HG02870 (cell line): ENCODE results near the gene CARF.
A peak's percentile ranks its signal among the peaks of the same experiment; 100 is the strongest.
"Not testable (repeated sequence)": the region's sequence is repeated elsewhere in the genome, so short reads cannot be mapped to it uniquely, and the experiment has no call there.

ENCODE experiments used
- ATAC-seq: cut with Tn5 transposase; IDR thresholded peaks from one replicate; pipeline ENCODE4 v1.9.1; 2021; ENCODE audit warnings: mild to moderate bottlenecking, moderate library complexity; ENCODE audit not compliant: unreplicated experiment

The CARF gene

DNA sequence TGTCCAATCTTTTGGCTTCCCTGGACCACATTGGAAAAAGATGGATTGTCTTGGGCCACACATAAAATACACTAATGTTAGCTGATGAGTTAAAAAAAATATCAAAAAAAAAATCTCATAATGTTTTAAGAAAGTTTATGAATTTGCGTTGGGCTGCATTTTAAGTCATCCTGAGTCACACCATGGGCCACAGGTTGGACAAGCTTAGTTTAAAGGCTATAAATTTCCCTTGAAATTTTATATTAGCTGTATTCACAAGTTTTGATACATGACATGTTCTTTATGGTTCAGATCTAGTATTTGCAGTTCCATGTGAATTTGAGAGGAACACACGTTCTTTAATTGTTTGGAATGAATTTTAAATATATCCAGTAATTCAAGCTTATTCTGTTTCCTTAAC lies 21.9 kb downstream of the CARF start:
- no peak for ATAC-seq

DNA sequence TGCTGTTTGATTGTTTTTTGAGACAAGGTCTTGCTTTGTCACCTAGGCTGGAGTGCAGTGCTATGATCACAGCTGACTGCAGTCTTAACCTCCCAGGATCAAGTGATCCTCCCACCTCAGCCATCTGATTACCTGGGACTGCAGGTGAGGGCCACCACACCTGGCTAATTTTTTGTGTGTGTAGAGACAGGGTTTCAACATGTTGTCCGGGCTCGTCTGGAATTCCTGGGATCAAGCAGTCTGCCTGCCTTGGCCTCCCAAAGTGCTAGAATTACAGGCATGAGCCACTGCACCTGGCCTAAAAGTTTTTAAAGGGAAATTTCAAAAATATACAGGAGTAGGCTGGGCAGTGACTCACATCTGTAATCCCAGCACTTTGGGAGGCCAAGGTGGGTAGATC lies 22.4 kb downstream of the CARF start:
- no peak for ATAC-seq

DNA sequence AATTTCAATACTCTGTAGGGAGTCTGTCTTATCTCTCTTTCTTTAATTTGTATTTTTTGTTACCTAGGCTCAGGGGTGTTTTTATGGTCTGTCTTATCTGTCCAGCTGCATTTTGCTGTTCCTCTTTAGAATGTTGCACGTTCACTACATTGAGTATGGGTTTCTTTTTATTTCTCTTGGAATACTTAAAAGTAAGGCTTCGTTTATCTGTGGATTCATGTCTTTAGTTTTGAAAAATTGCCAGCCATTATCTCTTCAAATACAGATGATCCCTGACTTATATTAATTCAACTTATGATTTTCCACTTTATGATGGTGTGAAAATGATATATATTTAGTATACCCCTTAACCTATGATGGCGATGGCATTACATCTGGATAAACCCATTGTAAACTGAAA lies 26.9 kb downstream of the CARF start:
- no peak for ATAC-seq

DNA sequence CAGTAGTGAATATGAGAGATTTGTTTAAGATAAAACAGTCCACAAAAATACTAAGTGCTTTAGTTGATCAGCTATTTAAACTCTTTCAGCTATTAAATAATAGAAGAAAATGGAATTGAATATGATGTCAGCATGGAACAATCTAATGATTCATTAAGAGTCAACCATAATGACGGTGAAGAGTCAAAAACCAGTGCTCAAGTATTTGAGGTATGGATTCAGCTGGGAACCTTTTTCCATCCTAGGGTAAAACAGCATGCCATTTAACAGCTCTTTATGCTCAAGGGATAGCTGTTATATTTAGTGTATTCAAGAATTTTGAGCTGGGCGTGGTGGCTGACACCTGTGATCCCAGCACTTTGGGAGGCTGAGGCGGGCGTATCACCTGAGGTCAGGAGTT lies 29.7 kb downstream of the CARF start:
- ATAC-seq = no peak

DNA sequence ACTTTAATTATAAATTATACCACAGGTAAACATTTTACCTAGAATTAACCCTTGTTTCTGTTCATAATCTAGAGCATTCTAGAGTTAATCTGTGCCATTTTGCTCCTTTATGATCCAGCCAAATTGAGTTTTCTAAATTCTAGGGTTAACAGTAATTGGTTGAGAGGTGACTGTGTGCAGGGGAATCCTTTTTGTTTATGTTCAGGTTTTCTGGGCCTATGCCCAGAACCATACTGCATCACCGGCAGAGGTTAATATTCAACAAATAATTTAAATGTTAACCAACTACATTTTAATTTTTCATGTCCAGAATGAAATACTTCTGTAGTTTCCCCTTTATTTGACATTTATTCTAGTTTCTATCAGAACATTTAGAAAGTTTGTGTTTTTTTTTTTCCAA lies 32.3 kb downstream of the CARF start:
- no peak for ATAC-seq

DNA sequence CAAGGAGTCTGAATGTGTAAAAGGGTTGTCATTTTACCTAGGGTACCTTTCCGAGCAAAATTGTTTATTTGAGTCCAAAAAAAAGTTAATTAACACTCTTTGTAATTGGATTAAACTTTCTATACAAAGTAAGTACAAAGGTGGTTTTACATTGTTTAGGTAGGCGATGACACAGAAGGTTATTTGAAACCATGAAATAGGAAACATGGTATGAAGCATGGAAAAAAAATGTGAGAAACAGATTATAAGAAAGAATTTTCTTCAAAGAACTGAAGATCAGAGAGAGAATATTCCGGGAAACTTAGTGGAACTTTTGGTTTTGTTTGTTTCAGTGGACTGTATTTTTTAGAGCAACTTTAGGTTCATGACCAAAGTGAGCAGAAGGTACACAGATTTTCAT lies 32.7 kb downstream of the CARF start:
- ATAC-seq = no peak

DNA sequence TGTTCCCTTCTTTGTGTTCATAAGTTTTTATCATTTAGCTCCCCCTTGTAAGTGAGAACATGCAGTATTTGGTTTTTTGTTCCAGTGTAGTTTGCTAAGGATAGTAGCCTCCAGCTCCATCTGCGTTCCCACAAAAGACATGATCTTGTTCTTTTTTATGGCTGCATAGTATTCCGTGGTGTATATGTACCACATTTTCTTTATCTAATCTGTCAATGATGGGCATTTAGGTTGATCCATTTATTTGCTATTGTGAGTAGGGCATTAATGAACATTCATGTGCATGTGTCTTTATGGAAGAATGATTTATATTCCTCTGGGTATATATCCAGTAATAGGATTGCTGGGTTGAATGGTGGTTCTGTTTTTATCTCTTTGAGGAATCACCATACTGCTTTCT lies 33.4 kb downstream of the CARF start:
- ATAC-seq = no peak

DNA sequence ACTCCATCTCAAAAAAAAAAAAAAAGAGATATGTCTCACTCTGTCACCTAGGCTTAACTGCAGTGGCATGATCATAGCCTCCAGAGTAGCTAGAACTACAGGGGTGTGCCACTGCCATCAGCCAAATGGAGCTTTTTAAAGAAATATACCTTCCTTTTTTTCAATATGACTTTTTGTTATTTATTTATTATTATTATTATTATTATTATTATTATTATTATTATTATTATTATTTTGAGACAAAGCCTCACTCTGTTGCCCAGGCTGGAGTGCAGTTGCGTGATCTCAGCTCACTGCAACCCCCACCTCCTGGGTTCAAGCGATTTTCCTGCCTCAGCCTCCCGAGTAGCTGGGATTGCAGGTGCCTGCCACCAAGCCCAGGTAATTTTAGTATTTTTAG lies 37.3 kb downstream of the CARF start:
- not testable (repeated sequence) for ATAC-seq

DNA sequence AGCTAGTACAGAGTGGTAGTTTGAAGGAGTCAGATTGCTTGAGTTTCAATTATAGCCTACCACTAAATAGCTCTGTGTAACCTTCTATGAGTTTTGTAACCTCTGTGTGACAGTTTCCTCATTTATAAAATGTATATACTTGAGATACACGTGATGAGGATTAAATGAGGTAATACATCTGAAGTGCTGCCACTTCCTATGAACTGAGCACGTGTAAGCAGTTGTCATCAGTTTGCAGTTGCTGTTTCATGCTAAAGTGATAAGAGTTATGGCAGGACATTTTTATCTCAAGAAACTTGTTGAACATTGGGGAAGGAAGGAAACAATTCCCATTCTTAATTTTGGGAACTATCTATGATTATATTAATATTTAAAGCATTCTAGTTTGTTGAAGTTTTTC lies 38.5 kb downstream of the CARF start:
- ATAC-seq = no peak

DNA sequence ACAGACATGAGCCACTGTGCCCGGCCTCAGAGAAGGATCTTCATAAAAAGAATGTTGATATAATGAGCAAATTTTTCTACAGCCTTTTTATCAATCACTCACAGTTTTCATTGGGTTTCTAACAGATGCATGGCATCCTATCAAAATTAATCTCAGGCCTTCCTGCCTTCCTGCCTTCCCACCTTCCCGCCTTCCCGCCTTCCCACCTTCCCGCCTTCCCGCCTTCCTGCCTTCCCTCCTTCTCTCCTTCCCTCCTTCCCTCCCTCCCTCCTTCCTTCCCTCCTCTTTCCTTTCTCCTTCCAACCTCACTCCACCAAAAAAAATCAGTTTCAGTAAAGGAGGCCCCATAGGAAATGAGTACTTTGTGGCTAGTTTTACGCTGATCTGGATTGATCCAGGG lies 48.4 kb downstream of the CARF start:
- ATAC-seq = no peak

DNA sequence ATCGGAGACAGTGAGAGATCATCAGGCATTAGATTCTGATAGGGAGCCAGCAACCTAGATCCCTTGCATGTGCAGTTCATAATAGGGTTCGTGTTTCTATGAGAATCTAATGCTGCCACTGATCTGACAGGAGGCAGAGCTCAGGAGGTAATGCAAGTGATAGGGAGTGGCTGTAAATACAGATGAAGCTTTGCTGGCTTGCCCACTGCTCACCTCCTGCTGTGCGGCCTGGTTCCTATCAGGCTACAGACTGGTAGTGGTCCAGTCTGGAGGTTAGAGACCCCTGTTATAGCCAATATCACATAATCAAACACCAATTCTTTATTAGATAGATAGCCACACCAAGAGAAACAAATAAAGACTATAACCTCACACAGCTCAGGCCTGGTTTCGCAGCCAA lies 51.6 kb downstream of the CARF start:
- no peak for ATAC-seq

DNA sequence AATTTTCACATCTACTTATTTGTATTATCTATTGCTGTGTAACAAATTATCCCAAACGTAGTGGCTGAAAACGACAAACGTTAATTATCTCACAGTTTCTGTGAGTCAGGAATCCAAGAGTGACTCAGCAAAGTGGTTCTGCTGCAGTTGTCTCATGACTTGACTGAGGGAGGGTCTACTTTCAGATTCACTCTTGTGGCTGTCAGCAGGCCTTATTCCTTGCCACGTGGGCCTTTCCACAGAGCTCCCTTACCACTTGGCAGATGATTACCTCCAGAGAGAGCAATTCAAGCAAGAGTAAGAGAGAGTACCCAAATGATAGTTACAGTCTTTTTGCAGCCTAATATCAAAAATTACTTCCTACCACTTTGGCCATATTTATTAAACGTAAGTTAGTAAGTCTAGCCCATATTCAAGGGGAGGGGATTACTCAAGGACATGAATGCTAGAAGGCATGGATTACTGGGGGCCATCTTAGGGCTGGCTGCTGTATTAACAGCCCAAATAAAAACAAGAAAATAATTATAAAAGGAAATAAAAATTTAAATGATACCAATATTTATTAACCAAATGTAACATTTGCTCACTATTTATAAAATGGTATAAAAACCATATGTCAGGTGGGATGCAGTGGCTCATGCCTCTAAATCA lies 53.9 kb downstream of the CARF start:
- no peak for ATAC-seq

DNA sequence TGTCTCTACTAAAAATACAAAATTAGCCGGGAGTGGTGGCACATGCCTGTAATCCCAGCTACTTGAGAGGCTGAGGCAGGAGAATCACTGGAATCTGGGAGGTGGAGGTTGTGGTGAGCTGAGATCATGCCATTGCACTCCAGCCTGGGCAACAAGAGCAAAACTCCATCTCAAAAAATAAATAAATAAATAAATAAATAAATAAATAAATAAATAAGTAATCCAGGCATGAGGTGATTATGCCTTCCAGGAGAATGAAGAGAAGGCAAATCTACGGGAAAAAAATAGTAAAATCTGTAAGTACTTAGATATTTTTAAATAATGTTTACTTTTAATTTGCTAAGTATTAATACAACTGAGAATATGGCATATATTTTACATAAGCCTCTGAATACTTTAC lies 57.3 kb downstream of the CARF start:
- ATAC-seq = not testable (repeated sequence)

DNA sequence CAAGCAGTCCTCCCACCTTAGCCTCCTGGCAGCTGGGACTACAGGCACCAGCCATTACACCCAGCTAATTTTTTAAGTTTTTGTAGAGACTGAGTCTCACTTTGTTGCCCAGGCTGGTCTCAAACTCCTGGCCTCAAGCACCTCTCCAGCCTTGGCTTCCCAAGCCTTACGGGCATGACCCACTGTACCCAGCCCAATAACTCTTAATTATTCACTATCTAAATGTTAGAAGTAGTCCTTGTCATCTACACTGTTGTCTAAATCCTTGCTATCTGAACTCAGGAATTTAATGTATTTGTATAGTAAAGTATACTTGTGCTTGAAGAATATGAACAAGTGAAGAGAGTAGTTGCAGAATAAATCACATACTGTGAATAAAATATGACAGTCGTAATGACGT lies 64.7 kb downstream of the CARF start:
- ATAC-seq = no peak

DNA sequence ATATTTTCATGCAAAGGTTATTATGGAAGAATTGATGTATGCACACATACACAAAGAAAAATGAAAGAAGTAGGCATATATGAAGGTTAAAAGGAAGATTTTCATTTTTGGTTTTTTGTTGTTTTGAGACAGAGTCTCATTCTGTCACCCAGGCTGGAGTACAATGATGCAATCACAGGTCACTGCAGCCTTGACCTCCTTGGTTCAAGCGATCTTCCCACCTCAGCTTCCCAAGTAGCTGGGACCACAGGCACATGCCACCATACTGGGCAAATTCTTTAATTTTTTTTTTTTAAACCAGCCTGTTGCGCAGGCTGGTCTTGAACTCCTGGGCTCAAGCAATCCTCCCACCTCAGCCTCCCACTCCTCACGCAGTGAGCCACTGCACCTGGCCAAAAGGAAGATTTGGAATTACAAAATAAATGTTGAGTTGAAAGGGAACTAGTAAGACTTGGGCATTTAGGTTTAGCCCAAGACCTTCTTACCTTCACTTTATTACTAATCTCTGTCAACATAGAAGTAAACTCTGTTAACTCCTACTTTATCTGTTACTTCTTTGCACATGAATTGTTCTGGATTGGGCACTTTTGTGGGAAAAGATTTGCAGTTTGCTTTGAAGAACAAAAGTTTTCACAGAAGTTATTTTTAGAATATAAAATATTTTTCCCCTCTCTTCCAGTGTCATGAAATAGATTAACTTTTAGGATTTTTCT lies 70.9 kb downstream of the CARF start:
- ATAC-seq = no peak

DNA sequence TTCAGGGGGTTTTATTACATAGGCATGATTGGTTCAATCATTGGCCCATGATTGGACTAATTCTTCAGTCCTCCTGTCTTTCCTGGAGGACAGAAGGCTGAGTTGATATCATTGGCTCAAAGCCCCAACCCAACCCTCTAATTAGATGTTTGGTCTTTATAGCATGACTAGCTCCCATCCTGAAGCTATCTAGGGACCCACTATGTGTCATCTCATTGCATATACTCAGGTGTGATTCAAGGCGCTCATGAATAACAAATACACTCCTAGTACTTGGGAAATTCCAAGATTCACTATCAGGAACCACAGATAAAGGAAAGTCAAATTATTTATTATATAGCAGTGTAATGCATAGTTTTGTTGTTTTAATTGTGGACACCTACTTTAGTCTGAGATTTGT lies 77.7 kb downstream of the CARF start:
- ATAC-seq = no peak

DNA sequence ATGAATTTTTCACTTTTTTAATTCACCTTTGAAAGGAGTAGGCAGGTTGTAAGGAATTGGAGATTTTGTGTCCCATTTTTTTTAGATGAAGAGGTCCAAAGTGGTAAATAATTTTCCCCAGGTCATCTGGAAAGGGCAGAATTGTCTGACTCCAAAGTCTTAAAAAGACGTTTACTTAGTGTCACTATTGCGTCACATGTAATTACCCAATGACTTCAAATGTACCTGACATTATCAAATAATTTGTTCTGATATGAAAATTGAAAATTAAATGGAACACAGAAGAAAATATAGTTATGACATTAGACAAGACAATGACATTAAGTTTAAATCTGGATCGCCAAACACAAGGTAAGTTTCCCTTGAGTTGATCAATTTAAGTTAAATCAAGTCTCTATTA lies 78.4 kb downstream of the CARF start:
- no peak for ATAC-seq

DNA sequence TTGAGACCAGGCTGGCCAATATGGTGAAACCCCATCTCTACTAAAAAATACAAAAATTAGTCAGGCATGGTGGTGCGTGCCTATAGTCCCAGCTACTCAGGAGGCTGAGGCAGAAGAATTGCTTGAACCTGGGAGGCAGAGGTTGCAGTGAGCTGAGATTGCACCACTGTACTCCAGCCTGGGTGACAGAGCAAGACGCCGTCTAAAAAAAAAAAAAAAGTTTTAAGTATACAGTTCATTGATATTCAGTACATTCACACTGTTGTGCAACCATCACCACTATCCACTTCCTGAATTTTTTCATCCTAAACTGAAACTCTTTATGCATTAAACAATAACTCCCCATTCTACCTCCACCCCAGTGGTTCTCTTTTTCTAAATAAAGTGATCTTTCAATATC lies 85.0 kb downstream of the CARF start:
- not testable (repeated sequence) for ATAC-seq

DNA sequence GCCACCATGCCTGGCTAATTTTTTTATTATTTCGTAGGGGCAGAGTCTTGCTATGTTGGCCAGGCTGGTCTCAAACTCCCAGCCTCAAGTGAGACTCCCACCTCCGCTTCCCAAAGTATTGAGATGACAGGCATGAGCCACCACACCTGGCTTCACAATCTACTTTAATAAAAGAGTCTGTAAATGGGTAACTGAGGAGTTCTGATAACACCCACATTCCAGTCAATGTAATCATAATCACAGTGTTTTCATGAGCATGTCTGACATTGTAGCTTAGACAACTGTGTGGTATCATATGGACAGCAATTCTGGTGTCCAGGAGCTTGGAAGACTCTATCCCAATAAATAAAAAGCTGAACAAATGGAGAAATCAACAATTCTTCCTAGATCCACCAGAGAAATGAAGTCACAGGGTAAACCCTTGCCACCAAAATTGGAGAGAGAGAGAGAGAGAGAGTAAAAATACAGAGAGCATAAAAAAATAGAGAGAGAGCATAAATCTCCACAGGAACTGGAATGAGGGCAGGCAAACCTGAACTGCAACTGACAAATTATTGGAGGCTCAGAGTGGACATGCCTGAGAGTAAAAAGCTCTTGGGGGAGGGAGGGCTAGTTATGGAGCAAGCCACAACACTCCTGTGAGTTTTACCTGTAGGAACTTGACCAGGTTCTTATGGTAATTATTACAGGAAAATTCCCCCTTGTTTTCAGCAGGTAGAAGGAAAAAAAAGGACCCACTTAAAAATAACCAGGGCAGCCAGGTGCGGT lies 90.2 kb downstream of the CARF start:
- ATAC-seq = no peak

DNA sequence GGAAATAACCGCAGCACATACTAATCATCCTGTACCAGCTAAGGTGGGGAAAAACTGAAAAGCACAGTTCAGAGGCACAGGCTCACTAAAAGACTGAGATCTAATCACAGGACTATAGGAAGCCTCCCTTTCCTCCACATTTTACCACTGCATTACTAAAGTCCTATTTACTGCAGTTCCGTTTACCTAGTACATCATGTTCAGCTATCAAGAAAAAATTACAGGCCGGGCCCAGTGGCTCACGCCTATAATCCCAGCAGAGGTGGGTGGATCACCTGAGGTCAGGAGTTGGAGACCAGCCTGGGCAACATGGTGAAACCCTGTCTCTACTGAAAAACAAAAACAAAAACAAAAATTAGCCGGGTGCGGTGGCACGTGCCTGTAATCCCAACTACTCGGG lies 91.6 kb downstream of the CARF start:
- no peak for ATAC-seq

DNA sequence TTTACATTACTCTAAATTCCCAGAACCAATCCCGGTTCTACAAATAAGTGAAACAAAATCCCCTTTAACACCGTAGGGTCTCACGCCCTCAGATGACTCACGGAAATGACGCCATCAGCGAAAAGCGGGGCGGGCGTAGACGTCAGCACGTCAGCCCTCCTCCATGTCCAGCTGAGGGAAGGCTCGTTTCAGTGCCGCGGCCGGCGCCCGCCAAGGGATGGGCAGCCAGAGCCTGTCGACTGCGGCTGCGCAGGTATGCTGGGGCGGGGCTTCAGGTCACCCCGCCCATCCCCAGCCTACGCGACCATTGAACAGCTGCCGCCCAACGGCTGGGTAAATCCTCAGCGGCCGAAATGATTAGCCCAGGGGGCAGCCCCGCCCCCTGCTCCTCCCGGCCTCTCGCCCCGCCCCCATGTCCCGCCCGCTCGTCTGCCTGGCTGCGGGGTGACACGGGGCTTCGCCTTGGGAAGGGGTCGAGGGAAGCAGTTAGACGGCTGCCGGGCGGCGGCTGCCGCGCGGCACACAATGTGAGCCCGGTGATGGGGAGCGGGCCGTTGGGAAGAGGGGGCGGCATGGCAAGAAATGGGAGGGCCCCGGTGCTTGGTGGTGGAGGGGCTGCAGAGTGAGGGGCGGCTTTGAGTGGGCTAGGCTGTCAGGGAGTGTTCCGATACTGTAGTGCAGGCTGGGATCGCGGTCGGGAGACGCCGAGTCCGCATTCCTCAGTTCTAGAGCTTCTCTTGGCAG lies 102.6 kb downstream of the CARF start, which contains the start of gene NBEAL1:
Gene NBEAL1 (plus strand): TSS at position 420 of the 744 bp plus-strand sequence. CDS start 1,510 bp downstream, outside the sequence.
- peak; percentile 97 for ATAC-seq
